GM06990 (cell line): ENCODE measurements around the gene RPL22.

Experiments used
- DNase-seq: peaks from one replicate; pipeline ENCODE4 v3.0.0-alpha.2; 2011; ENCODE audit not compliant: insufficient read length; ENCODE audit errors: extremely low read depth
- H3K27me3 ChIP-seq: replicated peaks from 2 replicates; pipeline ENCODE4 v1.6.0; 2011; ENCODE audit warnings: low read length; ENCODE audit not compliant: control insufficient read depth, insufficient read depth
- H3K36me3 ChIP-seq: 2 replicates; pipeline ENCODE4 v1.5.1; 2011; ENCODE audit warnings: low read length; ENCODE audit not compliant: control insufficient read depth, insufficient read depth
- H3K4me3 ChIP-seq: replicated peaks from 2 replicates; pipeline ENCODE4 v1.5.1; 2011; ENCODE audit warnings: low read depth, mild to moderate bottlenecking, control low read depth, low read length
- CTCF ChIP-seq: IDR thresholded peaks from 2 replicates; pipeline ENCODE4 v1.5.1; 2011; ENCODE audit warnings: low read length, control low read depth, mild to moderate bottlenecking, inconsistent platforms; ENCODE audit not compliant: insufficient read depth, poor library complexity, severe bottlenecking

Gene RPL22

GRCh38 chr1:6165441-6165985, 33.9 kb downstream of the RPL22 start:
- DNase-seq = no peak

GRCh38 chr1:6165027-6165426, 34.4 kb downstream of the RPL22 start:
- no peak overlapping the region for H3K4me3 ChIP-seq
- H3K36me3 ChIP-seq = no peaks in the 10 kb centered on the region
- peaks cover 3% of the 10 kb centered on the region for H3K27me3 ChIP-seq
- TF ChIP-seq CTCF = no peak
- no peak for DNase-seq

More at GRCh38 chr1:6165441-6165985, 33.9 kb downstream of the RPL22 start:
- Histone ChIP-seq H3K4me3 (no peak overlapping the region), H3K27me3 (peaks cover 3% of the 10 kb centered on the region), H3K36me3 (no peaks in the 10 kb centered on the region)
- TF ChIP-seq CTCF = no peak

GRCh38 chr1:6163973-6164617, 35.3 kb downstream of the RPL22 start:
- no peak for DNase-seq
- no peaks in the 10 kb centered on the region for H3K36me3 ChIP-seq
- no peak overlapping the region for H3K4me3 ChIP-seq
- peaks cover 3% of the 10 kb centered on the region for H3K27me3 ChIP-seq
- no peak for TF ChIP-seq CTCF

- DNase-seq = no peak
- TF ChIP-seq CTCF = no peak
- Histone ChIP-seq H3K4me3 (no peak overlapping the region), H3K36me3 (no peaks in the 10 kb centered on the region), H3K27me3 (peaks cover 3% of the 10 kb centered on the region)
Measured at GRCh38 chr1:6163191-6163972, 36.0 kb downstream of the RPL22 start.

- peaks cover 3% of the 10 kb centered on the region for H3K27me3 ChIP-seq
- DNase-seq = no peak
- TF ChIP-seq CTCF = no peak
- no peak overlapping the region for H3K4me3 ChIP-seq
- H3K36me3 ChIP-seq = no peaks in the 10 kb centered on the region
Measured at GRCh38 chr1:6162773-6163172, 36.6 kb downstream of the RPL22 start.
